ENCODE measurements around the gene LEKR1.

The LEKR1 gene

DNA sequence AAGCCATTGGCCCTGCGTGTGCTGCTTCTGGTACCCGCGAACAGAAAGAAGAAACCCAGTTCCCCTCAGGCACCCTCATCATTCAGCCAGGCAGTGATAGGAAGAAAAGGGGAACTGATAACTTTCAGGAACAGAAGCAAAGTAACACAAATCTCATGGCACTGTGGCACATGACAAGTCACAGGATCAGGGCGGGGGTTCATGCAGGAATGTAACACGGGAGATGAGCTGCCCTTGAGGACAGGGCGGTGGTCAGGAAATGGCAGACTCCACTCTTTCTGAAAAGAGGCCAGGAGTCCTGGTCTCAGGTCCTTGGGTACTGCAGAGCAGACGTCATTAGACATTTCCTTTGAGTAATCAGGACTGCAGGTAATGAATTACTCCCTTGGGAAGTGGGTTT is 238.2 kb downstream of the LEKR1 start:
- H3K4me3 ChIP-seq (ENCODE audit: low read depth in 1 of 2, low read length in 2 of 2): no peak overlapping the region
- H3K27me3 ChIP-seq (ENCODE audit: low read depth, low read length): no peaks in the 10 kb centered on the region
- H3K9me3 ChIP-seq (ENCODE audit: control insufficient read depth in 1 of 2, low read length in 2 of 2): no peaks in the 10 kb centered on the region
- no peaks in the 10 kb centered on the region for H3K36me3 ChIP-seq (ENCODE audit: control insufficient read depth in 1 of 2, insufficient read depth in 2 of 2, low read length in 2 of 2)
- H3K27ac ChIP-seq (ENCODE audit: low read length): no peak overlapping the region
- peaks cover 7 to 16% of the 10 kb centered on the region in 2 donors for H3K4me1 ChIP-seq (ENCODE audit: control insufficient read depth in 1 of 2, insufficient read depth in 2 of 2, low read length in 2 of 2)

- Histone ChIP-seq H3K4me1 (ENCODE audit: control insufficient read depth in 1 of 2, insufficient read depth in 2 of 2, low read length in 2 of 2) (peaks cover 7 to 16% of the 10 kb centered on the region in 2 donors), H3K27ac (ENCODE audit: low read length) (no peak overlapping the region), H3K4me3 (ENCODE audit: low read depth in 1 of 2, low read length in 2 of 2) (no peak overlapping the region), H3K9me3 (ENCODE audit: control insufficient read depth in 1 of 2, low read length in 2 of 2) (no peaks in the 10 kb centered on the region), H3K36me3 (ENCODE audit: control insufficient read depth in 1 of 2, insufficient read depth in 2 of 2, low read length in 2 of 2) (no peaks in the 10 kb centered on the region), H3K27me3 (ENCODE audit: low read depth, low read length) (no peaks in the 10 kb centered on the region)
Observed at GRCh38 chr3:157065201-157065600, 239.0 kb downstream of the LEKR1 start.

GRCh38 chr3:157066335-157067098 is 240.4 kb downstream of the LEKR1 start:
- Histone ChIP-seq H3K27ac (ENCODE audit: low read length) (no peak overlapping the region), H3K9me3 (ENCODE audit: control insufficient read depth in 1 of 2, low read length in 2 of 2) (no peaks in the 10 kb centered on the region), H3K4me3 (ENCODE audit: low read depth in 1 of 2, low read length in 2 of 2) (no peak overlapping the region), H3K4me1 (ENCODE audit: control insufficient read depth in 1 of 2, insufficient read depth in 2 of 2, low read length in 2 of 2) (peaks cover 7 to 16% of the 10 kb centered on the region in 2 donors), H3K27me3 (ENCODE audit: low read depth, low read length) (no peaks in the 10 kb centered on the region), H3K36me3 (ENCODE audit: control insufficient read depth in 1 of 2, insufficient read depth in 2 of 2, low read length in 2 of 2) (no peaks in the 10 kb centered on the region)

DNA sequence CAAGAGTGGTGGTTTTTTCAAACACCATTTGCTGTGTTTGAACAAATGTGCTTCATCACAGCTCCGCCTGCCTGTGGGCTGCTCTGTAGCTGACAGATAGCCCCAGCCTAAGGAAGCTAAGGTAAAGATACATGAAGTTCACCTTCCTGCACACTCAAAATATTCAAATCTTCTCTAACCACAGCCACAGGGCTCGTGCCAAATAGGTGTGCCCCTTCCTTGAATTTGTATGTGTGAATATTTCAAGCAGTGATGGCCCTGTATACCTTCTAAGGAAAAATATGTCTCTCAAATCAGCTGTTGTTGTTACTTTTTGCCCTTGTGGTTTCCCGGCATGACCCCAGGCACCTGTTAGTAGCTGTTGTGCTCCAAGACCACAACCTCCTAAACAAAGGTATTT is 241.0 kb downstream of the LEKR1 start:
- H3K4me3 ChIP-seq (ENCODE audit: low read depth in 1 of 2, low read length in 2 of 2): no peak overlapping the region
- H3K9me3 ChIP-seq (ENCODE audit: control insufficient read depth in 1 of 2, low read length in 2 of 2): no peaks in the 10 kb centered on the region
- no peak overlapping the region for H3K27ac ChIP-seq (ENCODE audit: low read length)
- no peaks in the 10 kb centered on the region for H3K36me3 ChIP-seq (ENCODE audit: control insufficient read depth in 1 of 2, insufficient read depth in 2 of 2, low read length in 2 of 2)
- H3K27me3 ChIP-seq (ENCODE audit: low read depth, low read length): no peaks in the 10 kb centered on the region
- peaks cover 7 to 16% of the 10 kb centered on the region in 2 donors for H3K4me1 ChIP-seq (ENCODE audit: control insufficient read depth in 1 of 2, insufficient read depth in 2 of 2, low read length in 2 of 2)

DNA sequence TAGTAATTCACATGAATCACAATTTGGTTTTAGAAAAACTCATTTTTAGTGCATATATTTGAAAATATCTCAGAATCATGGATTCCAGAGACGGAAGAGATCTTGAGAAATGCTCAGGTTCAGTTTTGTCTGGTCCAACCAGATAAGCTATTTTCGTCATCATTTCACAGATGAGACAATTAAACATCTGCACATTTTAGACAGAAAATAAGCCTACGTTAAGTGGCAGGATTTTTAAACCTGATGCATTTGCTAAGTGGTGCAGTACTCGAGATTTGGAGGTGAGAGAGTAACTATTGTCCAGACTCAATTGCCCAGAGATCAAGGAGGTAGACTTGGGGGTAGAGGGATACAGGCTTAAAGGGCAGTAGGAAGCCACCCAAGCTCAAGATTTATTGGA is 243.3 kb downstream of the LEKR1 start:
- no peak overlapping the region for H3K27ac ChIP-seq (ENCODE audit: low read length)
- no peaks in the 10 kb centered on the region for H3K36me3 ChIP-seq (ENCODE audit: control insufficient read depth in 1 of 2, insufficient read depth in 2 of 2, low read length in 2 of 2)
- H3K4me3 ChIP-seq (ENCODE audit: low read depth in 1 of 2, low read length in 2 of 2): no peak overlapping the region
- H3K4me1 ChIP-seq (ENCODE audit: control insufficient read depth in 1 of 2, insufficient read depth in 2 of 2, low read length in 2 of 2): peaks cover 2 to 9% of the 10 kb centered on the region in 2 donors
- no peaks in the 10 kb centered on the region for H3K9me3 ChIP-seq (ENCODE audit: control insufficient read depth in 1 of 2, low read length in 2 of 2)
- H3K27me3 ChIP-seq (ENCODE audit: low read depth, low read length): no peaks in the 10 kb centered on the region

GRCh38 chr3:157069846-157070677 is 243.9 kb downstream of the LEKR1 start:
- Histone ChIP-seq H3K4me3 (ENCODE audit: low read depth in 1 of 2, low read length in 2 of 2) (no peak overlapping the region), H3K27ac (ENCODE audit: low read length) (no peak overlapping the region), H3K36me3 (ENCODE audit: control insufficient read depth in 1 of 2, insufficient read depth in 2 of 2, low read length in 2 of 2) (no peaks in the 10 kb centered on the region), H3K27me3 (ENCODE audit: low read depth, low read length) (no peaks in the 10 kb centered on the region), H3K9me3 (ENCODE audit: control insufficient read depth in 1 of 2, low read length in 2 of 2) (no peaks in the 10 kb centered on the region), H3K4me1 (ENCODE audit: control insufficient read depth in 1 of 2, insufficient read depth in 2 of 2, low read length in 2 of 2) (peaks cover 0 to 9% of the 10 kb centered on the region in 2 donors)

DNA sequence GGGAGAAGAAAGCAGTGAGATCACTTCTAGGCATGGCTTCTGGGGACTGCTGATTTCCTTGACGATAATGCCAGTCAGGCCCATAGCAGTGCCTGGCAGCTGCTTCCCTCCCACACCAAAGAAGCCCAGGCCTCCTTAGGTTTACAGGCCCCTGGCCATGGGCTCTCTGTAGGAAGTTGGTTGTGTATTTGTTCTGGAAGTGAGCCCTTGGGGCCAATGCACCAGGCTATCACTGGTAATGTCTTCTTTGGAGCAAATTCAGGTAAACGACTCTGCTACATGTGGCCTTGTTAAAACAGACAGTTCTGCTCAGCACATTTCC is 244.5 kb downstream of the LEKR1 start:
- H3K4me3 ChIP-seq (ENCODE audit: low read depth in 1 of 2, low read length in 2 of 2): no peak overlapping the region
- H3K36me3 ChIP-seq (ENCODE audit: control insufficient read depth in 1 of 2, insufficient read depth in 2 of 2, low read length in 2 of 2): no peaks in the 10 kb centered on the region
- no peak overlapping the region for H3K27ac ChIP-seq (ENCODE audit: low read length)
- H3K27me3 ChIP-seq (ENCODE audit: low read depth, low read length): no peaks in the 10 kb centered on the region
- no peaks in the 10 kb centered on the region for H3K9me3 ChIP-seq (ENCODE audit: control insufficient read depth in 1 of 2, low read length in 2 of 2)
- H3K4me1 ChIP-seq (ENCODE audit: control insufficient read depth in 1 of 2, insufficient read depth in 2 of 2, low read length in 2 of 2): peaks cover 0 to 9% of the 10 kb centered on the region in 2 donors

DNA sequence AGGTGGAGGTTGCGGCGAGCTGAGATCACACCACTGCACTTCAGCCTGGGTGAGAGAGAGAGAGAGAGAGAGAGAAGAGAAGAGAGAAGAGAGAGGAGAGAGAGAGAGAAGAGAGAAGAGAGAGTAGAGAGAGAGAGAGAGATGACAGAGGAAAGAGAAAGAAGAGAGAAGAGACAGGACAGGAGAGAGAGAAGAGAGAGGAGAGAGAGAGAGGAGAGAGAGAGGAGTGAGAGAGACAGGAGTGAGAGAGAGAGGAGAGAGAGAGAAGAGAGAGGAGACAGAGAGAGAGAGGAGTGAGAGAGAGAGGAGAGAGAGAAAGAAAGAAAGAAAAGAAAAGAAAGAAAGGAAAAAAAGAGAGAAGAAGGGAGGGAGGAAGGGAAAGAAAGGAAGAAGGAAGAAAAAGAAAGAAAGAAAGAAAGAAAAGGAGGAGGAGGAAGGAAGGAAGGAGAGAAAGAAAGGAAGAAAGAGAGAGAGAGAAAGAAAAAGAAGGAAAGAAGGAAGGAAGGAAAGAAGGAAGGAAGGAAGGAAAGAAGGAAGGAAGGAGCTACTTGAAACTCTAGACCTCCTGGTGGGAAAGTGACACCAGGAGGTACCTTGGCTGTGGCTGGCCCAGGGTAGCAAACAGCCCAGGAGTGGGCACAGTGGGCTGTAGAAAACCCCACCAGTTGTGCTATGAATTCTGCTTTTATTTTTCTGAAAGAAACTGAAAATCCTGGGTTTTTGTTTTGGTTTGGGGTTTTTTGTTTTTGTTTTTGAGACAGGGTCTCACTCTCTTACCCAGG is 245.8 kb downstream of the LEKR1 start:
- Histone ChIP-seq H3K27ac (ENCODE audit: low read length) (no peak overlapping the region), H3K4me1 (ENCODE audit: control insufficient read depth in 1 of 2, insufficient read depth in 2 of 2, low read length in 2 of 2) (peaks cover 0 to 4% of the 10 kb centered on the region in 2 donors), H3K27me3 (ENCODE audit: low read depth, low read length) (no peaks in the 10 kb centered on the region), H3K9me3 (ENCODE audit: control insufficient read depth in 1 of 2, low read length in 2 of 2) (no peaks in the 10 kb centered on the region), H3K36me3 (ENCODE audit: control insufficient read depth in 1 of 2, insufficient read depth in 2 of 2, low read length in 2 of 2) (no peaks in the 10 kb centered on the region), H3K4me3 (ENCODE audit: low read depth in 1 of 2, low read length in 2 of 2) (no peak overlapping the region)

- Histone ChIP-seq H3K4me3 (ENCODE audit: low read depth in 1 of 2, low read length in 2 of 2) (no peak overlapping the region), H3K27ac (ENCODE audit: low read length) (no peak overlapping the region), H3K36me3 (ENCODE audit: control insufficient read depth in 1 of 2, insufficient read depth in 2 of 2, low read length in 2 of 2) (no peaks in the 10 kb centered on the region), H3K27me3 (ENCODE audit: low read depth, low read length) (no peaks in the 10 kb centered on the region), H3K4me1 (ENCODE audit: control insufficient read depth in 1 of 2, insufficient read depth in 2 of 2, low read length in 2 of 2) (no peaks in the 10 kb centered on the region), H3K9me3 (ENCODE audit: control insufficient read depth in 1 of 2, low read length in 2 of 2) (no peaks in the 10 kb centered on the region)
Observed at GRCh38 chr3:157073810-157074209, 247.7 kb downstream of the LEKR1 start.

- Histone ChIP-seq H3K9me3 (ENCODE audit: control insufficient read depth in 1 of 2, low read length in 2 of 2) (no peaks in the 10 kb centered on the region), H3K27ac (ENCODE audit: low read length) (no peak overlapping the region), H3K4me1 (ENCODE audit: control insufficient read depth in 1 of 2, insufficient read depth in 2 of 2, low read length in 2 of 2) (no peaks in the 10 kb centered on the region), H3K27me3 (ENCODE audit: low read depth, low read length) (no peaks in the 10 kb centered on the region), H3K36me3 (ENCODE audit: control insufficient read depth in 1 of 2, insufficient read depth in 2 of 2, low read length in 2 of 2) (no peaks in the 10 kb centered on the region), H3K4me3 (ENCODE audit: low read depth in 1 of 2, low read length in 2 of 2) (no peak overlapping the region)
Observed at GRCh38 chr3:157074490-157074889, 248.3 kb downstream of the LEKR1 start.

- no peaks in the 10 kb centered on the region for H3K4me1 ChIP-seq (ENCODE audit: control insufficient read depth in 1 of 2, insufficient read depth in 2 of 2, low read length in 2 of 2)
- no peaks in the 10 kb centered on the region for H3K9me3 ChIP-seq (ENCODE audit: control insufficient read depth in 1 of 2, low read length in 2 of 2)
- no peaks in the 10 kb centered on the region for H3K27me3 ChIP-seq (ENCODE audit: low read depth, low read length)
- no peak overlapping the region for H3K4me3 ChIP-seq (ENCODE audit: low read depth in 1 of 2, low read length in 2 of 2)
- no peaks in the 10 kb centered on the region for H3K36me3 ChIP-seq (ENCODE audit: control insufficient read depth in 1 of 2, insufficient read depth in 2 of 2, low read length in 2 of 2)
- no peak overlapping the region for H3K27ac ChIP-seq (ENCODE audit: low read length)
Observed at GRCh38 chr3:157074981-157075380, 248.8 kb downstream of the LEKR1 start.
